ENCODE measurements around the gene PNPLA7. TPM values are rescaled to one million over a fixed set of nuclear protein-coding genes. Genes with fewer than 3 reads are reported as not detected.

The PNPLA7 gene
- polyA plus RNA-seq, 1 of the 3 experiments (the other 2 are of a cell fraction): 0.99 TPM

- no peak overlapping the region for H3K27ac ChIP-seq (ENCODE audit: low read depth in 2 of 2, low read length in 1 of 2)
- WGBS (ENCODE audit: low lambda C conversion rate): 96% methylated on average over 13 of the region's 18 CpGs
- peaks cover 4% of the 10 kb centered on the region; the same call in 1 of the 2 replicates for H3K79me2 ChIP-seq (ENCODE audit: insufficient read depth)
- no peaks in the 10 kb centered on the region for H4K20me1 ChIP-seq (ENCODE audit: insufficient read depth)
- no peaks in the 10 kb centered on the region for H3F3A ChIP-seq (replicated peaks; ENCODE audit: insufficient read depth)
- no peak overlapping the region for H2AFZ ChIP-seq (ENCODE audit: low read depth)
- H3K4me3 ChIP-seq (ENCODE audit: low read depth in 2 of 2, low read length in 1 of 2): no peak overlapping the region
- H3K4me2 ChIP-seq: no peak overlapping the region
- H3K9me3 ChIP-seq: no peaks in the 10 kb centered on the region
- no peaks in the 10 kb centered on the region for H3K9me2 ChIP-seq
- ChIA-PET POLR2A (no interaction called here), CTCF (no interaction called here)
- peaks cover 3 to 24% of the 10 kb centered on the region in 2 experiments for H3K36me3 ChIP-seq (replicated peaks in 1 of 2; ENCODE audit: control insufficient read depth in 1 of 2, insufficient read depth in 2 of 2, low read length in 1 of 2)
- no peaks in the 10 kb centered on the region for H3K4me1 ChIP-seq (ENCODE audit: control insufficient read depth in 1 of 2, insufficient read depth in 2 of 2, low read depth in 1 of 2, low read length in 1 of 2)
- no peak overlapping the region for H3K9ac ChIP-seq
- DNase-seq: no peak
- TF ChIP-seq MAX (IDR thresholded peaks at IDR 0.05; ENCODE audit: low read depth) (no peak), CTCF (IDR thresholded peaks at IDR 0.05) (no peak), POLR2AphosphoS5 (IDR thresholded peaks at IDR 0.05; ENCODE audit: low read depth, low read length) (no peak)
- H3K27me3 ChIP-seq (ENCODE audit: insufficient read depth): no peaks in the 10 kb centered on the region
These were observed 14.7 kb upstream of the PNPLA7 start for GRCh38 chr9:137564817-137565411.

- Histone ChIP-seq H3K79me2 (ENCODE audit: insufficient read depth) (peaks cover 4% of the 10 kb centered on the region; the same call in 1 of the 2 replicates), H3K4me3 (ENCODE audit: low read depth in 2 of 2, low read length in 1 of 2) (no peak overlapping the region), H3K4me2 (no peak overlapping the region), H3K9ac (no peak overlapping the region), H2AFZ (ENCODE audit: low read depth) (no peak overlapping the region), H3K36me3 (replicated peaks in 1 of 2; ENCODE audit: control insufficient read depth in 1 of 2, insufficient read depth in 2 of 2, low read length in 1 of 2) (peaks cover 8 to 25% of the 10 kb centered on the region in 2 experiments), H3K4me1 (ENCODE audit: control insufficient read depth in 1 of 2, insufficient read depth in 2 of 2, low read depth in 1 of 2, low read length in 1 of 2) (no peaks in the 10 kb centered on the region), H4K20me1 (ENCODE audit: insufficient read depth) (no peaks in the 10 kb centered on the region), H3K9me3 (no peaks in the 10 kb centered on the region), H3K9me2 (no peaks in the 10 kb centered on the region), H3K27ac (ENCODE audit: low read depth in 2 of 2, low read length in 1 of 2) (no peak overlapping the region), H3K27me3 (ENCODE audit: insufficient read depth) (no peaks in the 10 kb centered on the region), H3F3A (replicated peaks; ENCODE audit: insufficient read depth) (no peaks in the 10 kb centered on the region)
- POLR2A ChIA-PET: no interaction called here
- WGBS (ENCODE audit: low lambda C conversion rate): 100% methylated on average over 7 of the region's 10 CpGs
- no peak for DNase-seq
- TF ChIP-seq MAX (IDR thresholded peaks at IDR 0.05; ENCODE audit: low read depth) (no peak), NRF1 (IDR thresholded peaks at IDR 0.05; ENCODE audit: low read depth, low read length) (no peak), TAF1 (IDR thresholded peaks at IDR 0.05; ENCODE audit: borderline replicate concordance, low read depth, low read length) (no peak), REST (IDR thresholded peaks at IDR 0.05; ENCODE audit: low read depth, low read length) (no peak), GABPA (IDR thresholded peaks at IDR 0.05; ENCODE audit: low read depth) (no peak)
- CTCF ChIA-PET: interaction anchor here (0.9 to 1.2 kb wide), 2 partner anchors 12 to 15 kb away, joined by 4 read pairs; partner anchors contain the start of gene MRPL41
These were observed 13.9 kb upstream of the PNPLA7 start for GRCh38 chr9:137564134-137564533.

Measured in SK-N-SH (cell line).